Measurements from ENCODE around the gene KDM7A. TPM values are rescaled to one million over a fixed set of nuclear protein-coding genes. Genes with fewer than 3 reads are reported as not detected.

Gene KDM7A
- total RNA-seq, 6 donors from 2014 or later: 12.9 to 41.8 (median 18.2) TPM

GRCh38 chr7:140093375-140093774, 83.4 kb downstream of the KDM7A start:
- Histone ChIP-seq H3K4me1 (no peaks in the 10 kb centered on the region), H3K9me3 (no peaks in the 10 kb centered on the region), H3K27ac (no peak overlapping the region), H3K4me3 (no peak overlapping the region), H3K27me3 (no peaks in the 10 kb centered on the region), H3K36me3 (peaks cover 34 to 87% (median 66%) of the 10 kb centered on the region in 4 donors)
- WGBS, 2 donors: 87 to 96% methylated on average over 1 of the region's 1 CpG
- DNase-seq: no peak
- ATAC-seq (ENCODE audit: low FRiP score in 2 of 2): no peak
- no peak for TF ChIP-seq CTCF (IDR thresholded peaks at IDR 0.05)
- TF ChIP-seq EP300 (IDR thresholded peaks at IDR 0.05): no peak
- TF ChIP-seq POLR2A (IDR thresholded peaks at IDR 0.05): no peak
- TF ChIP-seq POLR2AphosphoS5 (IDR thresholded peaks at IDR 0.05): no peak

GRCh38 chr7:140085447-140085846, 91.3 kb downstream of the KDM7A start:
- TF ChIP-seq POLR2AphosphoS5 (IDR thresholded peaks at IDR 0.05) (no peak), CTCF (IDR thresholded peaks at IDR 0.05) (no peak), EP300 (IDR thresholded peaks at IDR 0.05) (no peak), POLR2A (IDR thresholded peaks at IDR 0.05) (no peak)
- ATAC-seq (ENCODE audit: low FRiP score in 2 of 2): no peak
- DNase-seq: no peak
- 69 to 71% methylated on average over 2 of the region's 2 CpGs for WGBS, 2 donors
- Histone ChIP-seq H3K4me3 (no peak overlapping the region), H3K27ac (peak overlapping the region in 1 of 4 donors; percentile 14), H3K4me1 (peaks cover 0 to 3% (median 0%) of the 10 kb centered on the region in 4 donors), H3K36me3 (peaks cover 0 to 13% (median 5%) of the 10 kb centered on the region in 4 donors), H3K27me3 (no peaks in the 10 kb centered on the region), H3K9me3 (no peaks in the 10 kb centered on the region)

GRCh38 chr7:140084972-140085371, 91.8 kb downstream of the KDM7A start:
- Histone ChIP-seq H3K4me3 (no peak overlapping the region), H3K4me1 (peaks cover 0 to 3% (median 0%) of the 10 kb centered on the region in 4 donors), H3K27me3 (no peaks in the 10 kb centered on the region), H3K27ac (peak overlapping the region in 2 of 4 donors; percentile 3 to 14), H3K36me3 (peaks cover 0 to 9% (median 3%) of the 10 kb centered on the region in 4 donors), H3K9me3 (no peaks in the 10 kb centered on the region)
- peak in 1 of 2 donors; percentile 46 for DNase-seq
- TF ChIP-seq EP300 (IDR thresholded peaks at IDR 0.05) (no peak), POLR2AphosphoS5 (IDR thresholded peaks at IDR 0.05) (peak in 1 of 2 donors; percentile 46)
- WGBS, 2 donors: 43 to 51% methylated on average over 8 of the region's 8 CpGs
- no peak for ATAC-seq (ENCODE audit: low FRiP score in 2 of 2)

GRCh38 chr7:140084142-140084655, 92.6 kb downstream of the KDM7A start:
- Histone ChIP-seq H3K36me3 (peaks cover 0 to 6% (median 0%) of the 10 kb centered on the region in 4 donors), H3K9me3 (no peaks in the 10 kb centered on the region), H3K4me1 (peaks cover 0 to 3% (median 0%) of the 10 kb centered on the region in 4 donors), H3K27ac (peak overlapping the region in 2 of 4 donors; percentile 3 to 57), H3K27me3 (no peaks in the 10 kb centered on the region), H3K4me3 (no peak overlapping the region)
- no peak for TF ChIP-seq POLR2AphosphoS5 (IDR thresholded peaks at IDR 0.05)
- no peak for TF ChIP-seq EP300 (IDR thresholded peaks at IDR 0.05)
- TF ChIP-seq POLR2A (IDR thresholded peaks at IDR 0.05): no peak
- no peak for TF ChIP-seq CTCF (IDR thresholded peaks at IDR 0.05)
- WGBS, 2 donors: 74 to 85% methylated on average over 4 of the region's 4 CpGs
- peak in 1 of 2 donors; percentile 29 for DNase-seq
- ATAC-seq (ENCODE audit: low FRiP score in 2 of 2): no peak

- peak overlapping the region in 1 of 4 donors; percentile 22 for H3K27ac ChIP-seq
- no peaks in the 10 kb centered on the region for H3K9me3 ChIP-seq
- peaks cover 0 to 1% (median 0%) of the 10 kb centered on the region in 4 donors for H3K36me3 ChIP-seq
- H3K27me3 ChIP-seq: no peaks in the 10 kb centered on the region
- TF ChIP-seq POLR2AphosphoS5 (IDR thresholded peaks at IDR 0.05): no peak
- TF ChIP-seq POLR2A (IDR thresholded peaks at IDR 0.05): no peak
- TF ChIP-seq CTCF (IDR thresholded peaks at IDR 0.05): no peak
- no peak for TF ChIP-seq EP300 (IDR thresholded peaks at IDR 0.05)
- 78% methylated on average over 7 of the region's 7 CpGs for WGBS, 2 donors
- no peak overlapping the region for H3K4me3 ChIP-seq
- peaks cover 0 to 3% (median 0%) of the 10 kb centered on the region in 4 donors for H3K4me1 ChIP-seq
- no peak for ATAC-seq (ENCODE audit: low FRiP score in 2 of 2)
- DNase-seq: peak in 1 of 2 donors; percentile 35
Observed at GRCh38 chr7:140082770-140083169, 94.0 kb downstream of the KDM7A start.

Measured in upper lobe of left lung (tissue), 6 donors.